ENCODE measurements around the gene MIOS. TPM values are rescaled to one million over a fixed set of nuclear protein-coding genes. Genes with fewer than 3 reads are reported as not detected.
"Not testable (repeated sequence)": the region's sequence is repeated elsewhere in the genome, so short reads cannot be mapped to it uniquely, and the experiment has no call there.

The MIOS gene
- total RNA-seq, 4 donors from 2014 or later, result 68.4 to 336 (median 280) TPM

GRCh38 chr7:7651479-7651878, 84.8 kb downstream of the MIOS start:
- TF ChIP-seq CTCF (IDR thresholded peaks at IDR 0.05 in 4 of 5, conservative IDR thresholded peaks at IDR 0.05 in 1 of 5), result no peak
- no peak for TF ChIP-seq POLR2A (IDR thresholded peaks at IDR 0.05)
- no peaks in the 10 kb centered on the region for H3K27me3 ChIP-seq
- in situ Hi-C loops (cut with MboI; ENCODE audit: low sequenced_read_pairs in 4 of 4), result loop anchor here in 1 of 4 donors (25.0 kb wide), 1 partner anchor 561 kb away; no protein-coding TSS in a partner anchor

GRCh38 chr7:7652798-7653540, 86.3 kb downstream of the MIOS start:
- intact Hi-C loops (cut with DNase I; ENCODE audit: low total_unique reads), result no loop called here
- ATAC-seq (no peak), DNase-seq (no peak)
- H3K27ac ChIP-seq, result no peak overlapping the region
- in situ Hi-C loops (cut with MboI; ENCODE audit: low sequenced_read_pairs in 4 of 4), result loop anchor here in 1 of 4 donors (25.0 kb wide), 1 partner anchor 559 kb away; no protein-coding TSS in a partner anchor
- no peak for TF ChIP-seq POLR2A (IDR thresholded peaks at IDR 0.05)
- TF ChIP-seq CTCF (IDR thresholded peaks at IDR 0.05 in 4 of 5, conservative IDR thresholded peaks at IDR 0.05 in 1 of 5), result no peak
- H3K4me3 ChIP-seq, result no peak overlapping the region
- H3K9me3 ChIP-seq, result no peaks in the 10 kb centered on the region
- H3K4me1 ChIP-seq, result peaks cover 7 to 15% of the 10 kb centered on the region in 2 donors
- no peaks in the 10 kb centered on the region for H3K27me3 ChIP-seq
- no peaks in the 10 kb centered on the region for H3K36me3 ChIP-seq

More at GRCh38 chr7:7651479-7651878, 84.8 kb downstream of the MIOS start:
- ATAC-seq (no peak), DNase-seq (no peak)
- Histone ChIP-seq H3K9me3 (no peaks in the 10 kb centered on the region), H3K4me3 (no peak overlapping the region), H3K27ac (no peak overlapping the region), H3K36me3 (no peaks in the 10 kb centered on the region), H3K4me1 (peaks cover 7 to 15% of the 10 kb centered on the region in 2 donors)
- intact Hi-C loops (cut with DNase I; ENCODE audit: low total_unique reads), result no loop called here

- DNase-seq (no peak), ATAC-seq (no peak)
- H3K27me3 ChIP-seq, result no peaks in the 10 kb centered on the region
- no peaks in the 10 kb centered on the region for H3K9me3 ChIP-seq
- H3K4me1 ChIP-seq, result peaks cover 7 to 15% of the 10 kb centered on the region in 2 donors
- TF ChIP-seq POLR2A (IDR thresholded peaks at IDR 0.05), result no peak
- TF ChIP-seq CTCF (IDR thresholded peaks at IDR 0.05 in 4 of 5, conservative IDR thresholded peaks at IDR 0.05 in 1 of 5), result peak in 2 of 5 experiments; percentile 16 to 28
- no peaks in the 10 kb centered on the region for H3K36me3 ChIP-seq
- intact Hi-C loops (cut with DNase I; ENCODE audit: low total_unique reads), result no loop called here
- in situ Hi-C loops (cut with MboI; ENCODE audit: low sequenced_read_pairs in 4 of 4), result loop anchor here in 1 of 4 donors (25.0 kb wide), 1 partner anchor 559 kb away; no protein-coding TSS in a partner anchor
- H3K4me3 ChIP-seq, result no peak overlapping the region
- no peak overlapping the region for H3K27ac ChIP-seq
Measured at GRCh38 chr7:7653593-7654187, 87.0 kb downstream of the MIOS start.

- H3K36me3 ChIP-seq, result no peaks in the 10 kb centered on the region
- DNase-seq (no peak), ATAC-seq (no peak)
- no peaks in the 10 kb centered on the region for H3K27me3 ChIP-seq
- intact Hi-C loops (cut with DNase I; ENCODE audit: low total_unique reads) (no loop called here), in situ Hi-C loops (cut with MboI; ENCODE audit: low sequenced_read_pairs in 4 of 4) (loop anchor here in 1 of 4 donors (25.0 kb wide), 1 partner anchor 557 kb away; no protein-coding TSS in a partner anchor)
- H3K9me3 ChIP-seq, result no peaks in the 10 kb centered on the region
- H3K27ac ChIP-seq, result no peak overlapping the region
- H3K4me3 ChIP-seq, result no peak overlapping the region
- TF ChIP-seq CTCF (IDR thresholded peaks at IDR 0.05 in 4 of 5, conservative IDR thresholded peaks at IDR 0.05 in 1 of 5) (no peak), POLR2A (IDR thresholded peaks at IDR 0.05) (no peak)
- H3K4me1 ChIP-seq, result peaks cover 7 to 15% of the 10 kb centered on the region in 2 donors
Measured at GRCh38 chr7:7654964-7655715, 88.5 kb downstream of the MIOS start.

- H3K4me3 ChIP-seq; DNase-seq; H3K36me3 ChIP-seq; H3K27me3 ChIP-seq; intact Hi-C loops (cut with DNase I; ENCODE audit: low total_unique reads); ATAC-seq; H3K9me3 ChIP-seq; H3K27ac ChIP-seq: not testable (repeated sequence)
- peaks cover 7 to 15% of the 10 kb centered on the region in 2 donors for H3K4me1 ChIP-seq
- in situ Hi-C loops (cut with MboI; ENCODE audit: low sequenced_read_pairs in 4 of 4), result loop anchor here in 1 of 4 donors (25.0 kb wide), 1 partner anchor 556 kb away; no protein-coding TSS in a partner anchor
Measured at GRCh38 chr7:7656459-7656858, 89.8 kb downstream of the MIOS start.

Data from gastrocnemius medialis (tissue), 4 donors.